Measurements from ENCODE around the gene FEM1B.

FEM1B gene

DNA sequence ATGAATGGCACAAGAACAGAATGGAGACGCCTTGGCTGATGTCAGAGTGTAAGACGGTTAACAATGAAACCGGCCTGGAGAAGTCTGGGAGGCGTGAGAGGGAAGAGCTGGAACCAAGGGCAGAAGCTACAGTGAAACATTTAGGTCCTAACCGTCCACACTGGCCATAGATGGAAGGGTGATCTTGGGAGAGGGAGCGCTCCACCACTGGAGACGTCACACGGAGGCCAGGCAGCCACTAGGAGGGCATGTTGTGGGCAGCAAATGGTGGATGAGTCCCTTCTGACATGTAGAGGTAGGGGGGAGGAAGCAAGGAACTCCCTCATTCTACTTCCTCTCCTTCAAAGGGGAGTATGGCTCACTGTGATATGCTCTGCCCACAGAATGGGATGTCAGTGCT, 23.8 kb downstream of the FEM1B start:
- TF ChIP-seq, protein P1, sequence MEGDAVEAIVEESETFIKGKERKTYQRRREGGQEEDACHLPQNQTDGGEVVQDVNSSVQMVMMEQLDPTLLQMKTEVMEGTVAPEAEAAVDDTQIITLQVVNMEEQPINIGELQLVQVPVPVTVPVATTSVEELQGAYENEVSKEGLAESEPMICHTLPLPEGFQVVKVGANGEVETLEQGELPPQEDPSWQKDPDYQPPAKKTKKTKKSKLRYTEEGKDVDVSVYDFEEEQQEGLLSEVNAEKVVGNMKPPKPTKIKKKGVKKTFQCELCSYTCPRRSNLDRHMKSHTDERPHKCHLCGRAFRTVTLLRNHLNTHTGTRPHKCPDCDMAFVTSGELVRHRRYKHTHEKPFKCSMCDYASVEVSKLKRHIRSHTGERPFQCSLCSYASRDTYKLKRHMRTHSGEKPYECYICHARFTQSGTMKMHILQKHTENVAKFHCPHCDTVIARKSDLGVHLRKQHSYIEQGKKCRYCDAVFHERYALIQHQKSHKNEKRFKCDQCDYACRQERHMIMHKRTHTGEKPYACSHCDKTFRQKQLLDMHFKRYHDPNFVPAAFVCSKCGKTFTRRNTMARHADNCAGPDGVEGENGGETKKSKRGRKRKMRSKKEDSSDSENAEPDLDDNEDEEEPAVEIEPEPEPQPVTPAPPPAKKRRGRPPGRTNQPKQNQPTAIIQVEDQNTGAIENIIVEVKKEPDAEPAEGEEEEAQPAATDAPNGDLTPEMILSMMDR (IDR thresholded peaks at IDR 0.05), result no peak
- H3K36me3 ChIP-seq, result peaks cover 29 to 31% (median 29%) of the 10 kb centered on the region in 3 donors
- no peaks in the 10 kb centered on the region for H3K27me3 ChIP-seq
- H3K9me3 ChIP-seq, result no peaks in the 10 kb centered on the region
- DNase-seq, result peak in 1 of 2 donors; percentile 50
- intact Hi-C loops (cut with DNase I; ENCODE audit: low total_unique reads), result loop anchor here (10.0 kb wide), 1 partner anchor 254 kb away; no protein-coding TSS in a partner anchor
- no peak overlapping the region for H3K27ac ChIP-seq
- H3K4me3 ChIP-seq, result no peak overlapping the region
- H3K4me1 ChIP-seq, result peaks cover 0 to 31% (median 10%) of the 10 kb centered on the region in 4 donors

DNA sequence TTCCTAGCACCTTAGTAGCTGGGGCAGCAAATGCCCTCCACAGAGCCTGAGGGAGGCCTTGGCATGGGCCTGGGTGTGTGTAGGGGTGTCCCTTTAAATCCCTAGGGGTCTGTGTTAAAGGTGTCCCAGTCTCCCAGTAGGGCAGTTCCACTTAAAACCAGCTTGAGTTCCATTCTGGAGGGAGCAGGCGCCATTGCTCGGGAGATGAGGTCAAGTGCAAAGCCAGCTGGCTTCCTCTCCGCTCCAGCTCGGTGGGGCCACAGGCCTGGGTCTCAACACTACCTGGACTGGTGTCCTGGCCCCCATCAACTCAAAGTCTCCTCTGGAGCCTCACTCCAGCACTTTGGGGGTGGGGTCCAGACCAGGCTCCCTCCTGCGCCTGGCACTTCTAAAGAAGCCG, 25.2 kb downstream of the FEM1B start:
- Histone ChIP-seq H3K27me3 (no peaks in the 10 kb centered on the region), H3K27ac (no peak overlapping the region), H3K36me3 (peaks cover 29 to 31% (median 29%) of the 10 kb centered on the region in 3 donors), H3K4me1 (peaks cover 0 to 43% (median 20%) of the 10 kb centered on the region in 4 donors), H3K4me3 (no peak overlapping the region), H3K9me3 (no peaks in the 10 kb centered on the region)
- peak in 1 of 2 donors; percentile 56 for DNase-seq
- intact Hi-C loops (cut with DNase I; ENCODE audit: low total_unique reads), result loop anchor here (10.0 kb wide), 1 partner anchor 252 kb away; no protein-coding TSS in a partner anchor
- TF ChIP-seq, protein P1 (IDR thresholded peaks at IDR 0.05), result no peak

DNA sequence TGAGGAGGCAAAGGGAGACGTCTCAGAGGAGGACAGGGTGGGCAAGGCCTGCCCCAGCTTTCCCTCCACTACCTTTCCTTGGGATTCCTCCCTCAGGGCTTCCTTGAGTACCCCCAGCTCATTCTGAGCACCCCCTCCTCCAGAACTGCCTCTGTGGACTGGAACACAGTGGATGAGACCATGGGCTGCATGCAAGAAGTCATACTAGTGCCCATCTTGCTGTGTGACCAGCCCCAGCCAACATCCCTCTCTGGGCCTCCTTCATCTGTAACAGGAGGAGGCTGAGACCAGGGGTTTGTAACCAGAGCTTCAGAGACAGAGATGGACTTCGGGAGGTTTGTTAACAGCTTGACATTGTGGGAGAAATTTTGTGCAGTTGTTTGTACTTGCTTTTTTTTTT, 25.6 kb downstream of the FEM1B start:
- Histone ChIP-seq H3K9me3 (no peaks in the 10 kb centered on the region), H3K36me3 (peaks cover 29 to 31% (median 29%) of the 10 kb centered on the region in 3 donors), H3K4me3 (no peak overlapping the region), H3K27me3 (no peaks in the 10 kb centered on the region), H3K4me1 (peaks cover 0 to 46% (median 21%) of the 10 kb centered on the region in 4 donors), H3K27ac (peak overlapping the region in 1 of 2 donors; percentile 43)
- DNase-seq, result no peak
- intact Hi-C loops (cut with DNase I; ENCODE audit: low total_unique reads), result loop anchor here (10.0 kb wide), 1 partner anchor 252 kb away; no protein-coding TSS in a partner anchor
- TF ChIP-seq, protein P1 (IDR thresholded peaks at IDR 0.05), result no peak

DNA sequence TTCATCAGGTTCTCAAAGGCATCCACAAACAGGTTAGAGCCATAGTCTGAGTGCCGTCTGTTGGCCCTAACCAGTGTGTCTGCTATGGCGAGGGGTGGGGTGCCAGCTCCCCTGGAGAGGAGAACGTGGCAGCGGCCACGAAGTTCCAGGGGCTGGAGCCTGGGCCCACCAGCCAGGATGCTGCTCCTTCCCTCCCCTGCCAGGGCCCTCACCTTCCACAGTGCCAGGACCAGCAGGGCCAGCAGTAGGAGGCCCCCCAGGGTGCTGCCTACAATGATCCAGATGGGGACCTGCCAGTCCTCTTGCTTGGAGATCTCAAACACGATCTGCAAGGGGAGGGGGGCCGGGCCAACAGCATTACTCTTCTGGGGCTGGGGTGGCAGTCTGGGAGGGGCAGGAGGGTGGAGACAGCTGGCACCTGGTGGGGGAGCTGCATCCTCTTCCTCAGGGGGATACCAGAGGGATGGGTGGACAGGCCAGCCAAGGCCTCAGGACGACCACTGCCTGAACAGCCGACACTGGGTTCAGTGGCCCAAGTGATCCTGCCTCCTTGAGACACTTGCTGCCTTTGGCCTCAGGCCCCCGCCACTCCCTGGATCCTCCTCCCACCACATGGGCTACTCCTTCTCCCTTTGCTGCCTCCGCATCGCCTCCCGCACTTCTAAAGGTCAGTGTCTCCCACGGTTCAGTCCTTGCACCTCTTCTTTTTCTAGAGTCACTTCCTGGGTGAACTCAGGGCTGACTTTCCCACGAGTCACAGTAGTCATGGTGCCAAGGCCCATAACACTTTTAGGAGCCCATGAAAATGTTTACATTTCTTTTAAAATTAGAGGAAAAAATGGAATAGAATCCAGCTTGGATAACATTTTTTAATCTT, 26.3 kb downstream of the FEM1B start:
- peak overlapping the region; percentile 3 to 43 for H3K27ac ChIP-seq
- no peaks in the 10 kb centered on the region for H3K27me3 ChIP-seq
- H3K4me3 ChIP-seq, result no peak overlapping the region
- peak; percentile 17 to 66 for DNase-seq
- intact Hi-C loops (cut with DNase I; ENCODE audit: low total_unique reads), result loop anchor here (10.0 kb wide), 1 partner anchor 251 kb away; no protein-coding TSS in a partner anchor
- peaks cover 29 to 31% (median 29%) of the 10 kb centered on the region in 3 donors for H3K36me3 ChIP-seq
- peaks cover 0 to 46% (median 20%) of the 10 kb centered on the region in 4 donors for H3K4me1 ChIP-seq
- H3K9me3 ChIP-seq, result no peaks in the 10 kb centered on the region
- TF ChIP-seq, protein P1 (IDR thresholded peaks at IDR 0.05), result no peak

DNA sequence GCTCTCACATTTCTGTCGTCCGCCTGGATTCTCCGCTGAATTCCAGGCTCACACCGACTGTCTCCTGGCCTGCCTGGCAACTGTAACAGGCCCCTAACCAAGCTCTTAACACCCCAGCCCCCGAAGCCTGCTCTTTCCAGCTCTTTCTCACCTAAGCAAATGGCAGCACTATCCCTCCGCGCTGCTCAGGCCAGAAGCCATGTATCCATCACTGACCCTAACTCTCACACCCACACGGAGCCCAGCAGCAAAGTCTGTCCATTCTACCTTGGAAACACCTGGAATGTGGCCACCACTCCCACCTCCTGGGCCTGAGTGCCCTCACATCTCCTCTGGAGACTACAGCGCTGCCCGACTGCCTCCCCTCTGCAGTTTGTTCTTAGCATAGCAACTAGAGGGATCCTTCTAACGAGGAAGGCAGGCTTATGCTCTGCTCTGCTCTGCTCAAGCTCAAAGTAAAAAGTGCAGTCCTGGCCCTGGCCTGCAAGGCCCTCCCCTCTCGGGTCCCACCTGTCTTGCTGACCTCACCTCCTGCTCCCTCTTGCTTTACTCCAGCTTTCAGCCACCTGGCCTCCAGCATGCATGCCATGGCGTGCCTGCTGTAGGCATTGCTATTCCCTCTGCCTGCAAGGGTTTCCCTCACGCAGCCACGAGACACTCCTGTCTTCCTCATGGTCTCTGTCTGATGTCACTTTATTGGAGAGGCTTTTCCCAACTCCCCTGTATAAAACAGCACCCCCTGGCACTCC, 27.2 kb downstream of the FEM1B start:
- Histone ChIP-seq H3K27ac (peak overlapping the region in 1 of 2 donors; percentile 43), H3K9me3 (no peaks in the 10 kb centered on the region), H3K4me3 (no peak overlapping the region), H3K4me1 (peaks cover 0 to 46% (median 17%) of the 10 kb centered on the region in 4 donors), H3K27me3 (no peaks in the 10 kb centered on the region), H3K36me3 (peaks cover 29 to 31% (median 29%) of the 10 kb centered on the region in 3 donors)
- DNase-seq, result peak; percentile 15 to 65
- intact Hi-C loops (cut with DNase I; ENCODE audit: low total_unique reads), result loop anchor here (5.0 to 10.0 kb wide), 4 partner anchors 52 to 373 kb away; no protein-coding TSS in a partner anchor
- TF ChIP-seq, protein P1 (IDR thresholded peaks at IDR 0.05), result no peak
